Measurements from ENCODE around the gene ALG11.

DNA sequence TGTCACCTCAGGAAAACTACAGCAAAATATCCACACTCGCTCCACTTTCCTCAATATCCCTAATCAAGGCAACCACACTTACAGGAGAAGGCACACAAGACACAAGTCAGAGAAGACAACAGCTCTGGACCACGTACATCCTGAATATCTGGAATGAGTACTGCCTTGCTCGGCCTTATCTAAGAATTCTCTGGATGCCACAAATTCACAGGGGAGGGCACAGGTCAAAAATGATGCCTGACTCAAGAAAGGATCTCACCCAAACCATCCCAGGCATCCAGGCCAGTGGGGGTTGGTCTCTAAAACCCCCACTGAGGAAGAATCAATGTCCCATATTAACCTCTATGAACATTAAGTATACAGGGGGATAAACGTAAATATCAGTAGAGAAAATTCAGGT is 30.8 kb upstream of the ALG11 start:
- TF ChIP-seq POLR2AphosphoS5 (IDR thresholded peaks at IDR 0.05; ENCODE audit: low read depth, low read length) (no peak), SIN3A (IDR thresholded peaks at IDR 0.05; ENCODE audit: borderline replicate concordance, insufficient read depth, low read length) (no peak), TAF1 (IDR thresholded peaks at IDR 0.05; ENCODE audit: borderline replicate concordance, insufficient read depth, low read length) (no peak), FOXP2 (optimal IDR thresholded peaks at IDR 0.05; ENCODE audit: borderline replicate concordance, extremely low read depth, extremely low read length, insufficient read depth) (no peak)
- TF ChIP-seq, protein P1, sequence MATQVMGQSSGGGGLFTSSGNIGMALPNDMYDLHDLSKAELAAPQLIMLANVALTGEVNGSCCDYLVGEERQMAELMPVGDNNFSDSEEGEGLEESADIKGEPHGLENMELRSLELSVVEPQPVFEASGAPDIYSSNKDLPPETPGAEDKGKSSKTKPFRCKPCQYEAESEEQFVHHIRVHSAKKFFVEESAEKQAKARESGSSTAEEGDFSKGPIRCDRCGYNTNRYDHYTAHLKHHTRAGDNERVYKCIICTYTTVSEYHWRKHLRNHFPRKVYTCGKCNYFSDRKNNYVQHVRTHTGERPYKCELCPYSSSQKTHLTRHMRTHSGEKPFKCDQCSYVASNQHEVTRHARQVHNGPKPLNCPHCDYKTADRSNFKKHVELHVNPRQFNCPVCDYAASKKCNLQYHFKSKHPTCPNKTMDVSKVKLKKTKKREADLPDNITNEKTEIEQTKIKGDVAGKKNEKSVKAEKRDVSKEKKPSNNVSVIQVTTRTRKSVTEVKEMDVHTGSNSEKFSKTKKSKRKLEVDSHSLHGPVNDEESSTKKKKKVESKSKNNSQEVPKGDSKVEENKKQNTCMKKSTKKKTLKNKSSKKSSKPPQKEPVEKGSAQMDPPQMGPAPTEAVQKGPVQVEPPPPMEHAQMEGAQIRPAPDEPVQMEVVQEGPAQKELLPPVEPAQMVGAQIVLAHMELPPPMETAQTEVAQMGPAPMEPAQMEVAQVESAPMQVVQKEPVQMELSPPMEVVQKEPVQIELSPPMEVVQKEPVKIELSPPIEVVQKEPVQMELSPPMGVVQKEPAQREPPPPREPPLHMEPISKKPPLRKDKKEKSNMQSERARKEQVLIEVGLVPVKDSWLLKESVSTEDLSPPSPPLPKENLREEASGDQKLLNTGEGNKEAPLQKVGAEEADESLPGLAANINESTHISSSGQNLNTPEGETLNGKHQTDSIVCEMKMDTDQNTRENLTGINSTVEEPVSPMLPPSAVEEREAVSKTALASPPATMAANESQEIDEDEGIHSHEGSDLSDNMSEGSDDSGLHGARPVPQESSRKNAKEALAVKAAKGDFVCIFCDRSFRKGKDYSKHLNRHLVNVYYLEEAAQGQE (IDR thresholded peaks at IDR 0.05; ENCODE audit: insufficient read depth in 1 of 2, low read depth in 2 of 2, low read length in 2 of 2), result no peak
